Neural progenitor cell (in vitro differentiated cells): ENCODE results near the gene TRMT5. TPM values are rescaled to one million over a fixed set of nuclear protein-coding genes. Genes with fewer than 3 reads are reported as not detected.
A peak's percentile ranks its signal among the peaks of the same experiment; 100 is the strongest.

Experiments
- DNase-seq: peaks from one replicate; pipeline ENCODE4 v3.0.0-alpha.2; 2016; ENCODE audit warnings: low spot score
- H2AFZ ChIP-seq: fragments of 200-600 bp; sonication (generic); replicated peaks from 2 replicates; pipeline ENCODE4 v1.6.1; 2016; ENCODE audit warnings: antibody characterized with exemption
- H3F3A ChIP-seq: fragments of 200-600 bp; sonication (generic); 2 replicates; pipeline ENCODE4 v1.6.1; 2016; ENCODE audit warnings: antibody characterized with exemption, low read depth
- H3K27ac ChIP-seq: fragments of 200-600 bp; sonication (generic); 2 replicates; pipeline ENCODE4 v1.5.1; 2016; ENCODE audit warnings: mild to moderate bottlenecking
- H3K27me3 ChIP-seq: fragments of 200-600 bp; sonication (generic); 2 replicates; pipeline ENCODE4 v1.6.1; 2016; ENCODE audit warnings: mild to moderate bottlenecking, moderate library complexity
- H3K36me3 ChIP-seq: fragments of 200-600 bp; sonication (generic); 2 replicates; pipeline ENCODE4 v1.5.1; 2016
- H3K4me1 ChIP-seq: fragments of 200-600 bp; sonication (generic); 2 replicates; pipeline ENCODE4 v1.6.1; 2016; ENCODE audit warnings: mixed run types
- H3K4me2 ChIP-seq: fragments of 200-600 bp; sonication (generic); 2 replicates; pipeline ENCODE4 v1.6.1; 2016
- H3K4me3 ChIP-seq: fragments of 200-600 bp; sonication (generic); 2 replicates; pipeline ENCODE4 v1.5.1; 2016
- H3K79me2 ChIP-seq: fragments of 200-600 bp; sonication (generic); 2 replicates; pipeline ENCODE4 v1.6.1; 2016; ENCODE audit warnings: low read depth
- H3K9ac ChIP-seq: fragments of 200-600 bp; sonication (generic); 2 replicates; pipeline ENCODE4 v1.6.1; 2016
- H3K9me3 ChIP-seq: fragments of 200-600 bp; sonication (generic); 2 replicates; pipeline ENCODE4 v1.5.1; 2016; ENCODE audit warnings: low read depth
- H4K20me1 ChIP-seq: fragments of 200-600 bp; sonication (generic); 2 replicates; pipeline ENCODE4 v1.6.1; 2016; ENCODE audit warnings: low read depth
- H3K27ac Mint-ChIP-seq: 3 replicates; pipeline ENCODE4 v1.8.0; 2021; ENCODE audit warnings: mixed read lengths
- H3K27me3 Mint-ChIP-seq: 2 replicates; pipeline ENCODE4 v1.8.0; 2022; ENCODE audit warnings: low read depth, mild to moderate bottlenecking, inconsistent platforms, moderate library complexity, mixed read lengths; ENCODE audit not compliant: insufficient read depth
- H3K36me3 Mint-ChIP-seq: 3 replicates; pipeline ENCODE4 v1.8.0; 2021; ENCODE audit warnings: mixed read lengths
- H3K4me1 Mint-ChIP-seq: 3 replicates; pipeline ENCODE4 v1.8.0; 2021; ENCODE audit warnings: mixed read lengths
- H3K4me3 Mint-ChIP-seq: 3 replicates; pipeline ENCODE4 v1.8.0; 2021; ENCODE audit warnings: mild to moderate bottlenecking, moderate library complexity, mixed read lengths
- H3K9me3 Mint-ChIP-seq: 3 replicates; pipeline ENCODE4 v1.8.0; 2020; ENCODE audit warnings: mixed read lengths
- CTCF ChIP-seq: fragments of 200-600 bp; sonication (generic); IDR thresholded peaks from 2 replicates; pipeline ENCODE4 v1.5.1; 2017; ENCODE audit warnings: antibody characterized with exemption, mild to moderate bottlenecking
- EZH2 ChIP-seq: fragments of 200-600 bp; sonication (generic); IDR thresholded peaks from 2 replicates; pipeline ENCODE4 v1.6.1; 2017; ENCODE audit warnings: antibody characterized with exemption, mild to moderate bottlenecking, moderate library complexity
- EZH2phosphoT487 ChIP-seq: fragments of 200-600 bp; sonication (generic); IDR thresholded peaks from 2 replicates; pipeline ENCODE4 v1.6.1; 2017; ENCODE audit warnings: antibody characterized with exemption
- total RNA-seq: library from RNA; depleted of rRNA; stranded (reverse); fragments of >200 nt; gene quantifications from 2 replicates; pipeline ENCODE4 v1.2.3, GENCODE V29; 2015; ENCODE audit warnings: low replicate concordance

TRMT5 gene
- total RNA-seq, 1 donor from 2014 or later, result 25.7 TPM

GRCh38 chr14:60968099-60968498, 12.8 kb downstream of the TRMT5 start:
- TF ChIP-seq EZH2, result no peak
- TF ChIP-seq CTCF, result no peak
- no peak for TF ChIP-seq EZH2phosphoT487
- H2AFZ ChIP-seq, result no peak overlapping the region
- H3K9me3 ChIP-seq, result no peaks in the 10 kb centered on the region
- Mint-ChIP-seq H3K27me3 (no peaks in the 10 kb centered on the region), H3K9me3 (no peaks in the 10 kb centered on the region), H3K4me3 (no peak overlapping the region), H3K4me1 (peaks cover 8% of the 10 kb centered on the region), H3K27ac (no peak overlapping the region), H3K36me3 (peaks cover 1% of the 10 kb centered on the region)
- no peak overlapping the region for H3K4me3 ChIP-seq
- H3K4me2 ChIP-seq, result no peak overlapping the region
- H3K27ac ChIP-seq, result no peak overlapping the region
- no peaks in the 10 kb centered on the region for H3F3A ChIP-seq
- H3K36me3 ChIP-seq, result no peaks in the 10 kb centered on the region
- H3K27me3 ChIP-seq, result no peaks in the 10 kb centered on the region
- no peaks in the 10 kb centered on the region for H4K20me1 ChIP-seq
- no peak overlapping the region for H3K9ac ChIP-seq
- no peaks in the 10 kb centered on the region for H3K4me1 ChIP-seq
- no peaks in the 10 kb centered on the region for H3K79me2 ChIP-seq
- DNase-seq, result no peak

GRCh38 chr14:60965402-60965801, 15.5 kb downstream of the TRMT5 start:
- Mint-ChIP-seq H3K4me1 (peaks cover 8% of the 10 kb centered on the region), H3K27me3 (no peaks in the 10 kb centered on the region), H3K4me3 (no peak overlapping the region), H3K27ac (no peak overlapping the region), H3K36me3 (peaks cover 5% of the 10 kb centered on the region), H3K9me3 (no peaks in the 10 kb centered on the region)
- Histone ChIP-seq H3K27me3 (no peaks in the 10 kb centered on the region), H3K9me3 (no peaks in the 10 kb centered on the region), H3K4me3 (no peak overlapping the region), H3K4me1 (no peaks in the 10 kb centered on the region), H2AFZ (no peak overlapping the region), H3K79me2 (no peaks in the 10 kb centered on the region), H3K9ac (no peak overlapping the region), H3K4me2 (no peak overlapping the region), H3F3A (no peaks in the 10 kb centered on the region), H4K20me1 (no peaks in the 10 kb centered on the region), H3K27ac (no peak overlapping the region), H3K36me3 (no peaks in the 10 kb centered on the region)
- no peak for DNase-seq
- no peak for TF ChIP-seq EZH2
- TF ChIP-seq CTCF, result no peak
- TF ChIP-seq EZH2phosphoT487, result no peak

- H2AFZ ChIP-seq, result no peak overlapping the region
- H3K4me3 Mint-ChIP-seq, result no peak overlapping the region
These were observed 16.0 kb downstream of the TRMT5 start for GRCh38 chr14:60964904-60965303.

GRCh38 chr14:60963761-60964160, 17.1 kb downstream of the TRMT5 start:
- no peaks in the 10 kb centered on the region for H3K9me3 ChIP-seq
- Mint-ChIP-seq H3K4me3 (no peak overlapping the region), H3K27me3 (no peaks in the 10 kb centered on the region), H3K27ac (peak overlapping the region; percentile 69), H3K4me1 (peaks cover 8% of the 10 kb centered on the region), H3K36me3 (peaks cover 10% of the 10 kb centered on the region), H3K9me3 (peaks cover 10% of the 10 kb centered on the region)
- H4K20me1 ChIP-seq, result no peaks in the 10 kb centered on the region
- no peak overlapping the region for H3K4me3 ChIP-seq
- TF ChIP-seq EZH2phosphoT487 (no peak), CTCF (no peak), EZH2 (no peak)
- DNase-seq, result peak; percentile 20
- no peaks in the 10 kb centered on the region for H3F3A ChIP-seq
- H3K36me3 ChIP-seq, result no peaks in the 10 kb centered on the region
- no peaks in the 10 kb centered on the region for H3K79me2 ChIP-seq
- no peak overlapping the region for H2AFZ ChIP-seq
- no peak overlapping the region for H3K4me2 ChIP-seq
- H3K4me1 ChIP-seq, result no peaks in the 10 kb centered on the region
- H3K27me3 ChIP-seq, result no peaks in the 10 kb centered on the region
- H3K27ac ChIP-seq, result peak overlapping the region; percentile 57
- H3K9ac ChIP-seq, result no peak overlapping the region

More at GRCh38 chr14:60964904-60965303, 16.0 kb downstream of the TRMT5 start:
- no peaks in the 10 kb centered on the region for H3K27me3 ChIP-seq
- no peak overlapping the region for H3K4me3 ChIP-seq
- DNase-seq, result no peak
- H3K27me3 Mint-ChIP-seq, result no peaks in the 10 kb centered on the region
- H3F3A ChIP-seq, result no peaks in the 10 kb centered on the region
- no peak overlapping the region for H3K27ac Mint-ChIP-seq
- H3K36me3 Mint-ChIP-seq, result peaks cover 5% of the 10 kb centered on the region
- H3K9me3 ChIP-seq, result no peaks in the 10 kb centered on the region
- no peaks in the 10 kb centered on the region for H3K36me3 ChIP-seq
- H3K9me3 Mint-ChIP-seq, result no peaks in the 10 kb centered on the region
- H3K4me1 Mint-ChIP-seq, result peaks cover 8% of the 10 kb centered on the region
- no peak overlapping the region for H3K9ac ChIP-seq
- no peaks in the 10 kb centered on the region for H3K4me1 ChIP-seq
- no peak overlapping the region for H3K4me2 ChIP-seq
- no peaks in the 10 kb centered on the region for H3K79me2 ChIP-seq
- TF ChIP-seq EZH2 (no peak), EZH2phosphoT487 (no peak)
- H3K27ac ChIP-seq, result no peak overlapping the region
- no peaks in the 10 kb centered on the region for H4K20me1 ChIP-seq
